ENCODE measurements around the gene KCP. TPM values are rescaled to one million over a fixed set of nuclear protein-coding genes. Genes with fewer than 3 reads are reported as not detected.

Gene KCP
- total RNA-seq, 1 experiment from 2014 or later: 0.50 TPM

DNA sequence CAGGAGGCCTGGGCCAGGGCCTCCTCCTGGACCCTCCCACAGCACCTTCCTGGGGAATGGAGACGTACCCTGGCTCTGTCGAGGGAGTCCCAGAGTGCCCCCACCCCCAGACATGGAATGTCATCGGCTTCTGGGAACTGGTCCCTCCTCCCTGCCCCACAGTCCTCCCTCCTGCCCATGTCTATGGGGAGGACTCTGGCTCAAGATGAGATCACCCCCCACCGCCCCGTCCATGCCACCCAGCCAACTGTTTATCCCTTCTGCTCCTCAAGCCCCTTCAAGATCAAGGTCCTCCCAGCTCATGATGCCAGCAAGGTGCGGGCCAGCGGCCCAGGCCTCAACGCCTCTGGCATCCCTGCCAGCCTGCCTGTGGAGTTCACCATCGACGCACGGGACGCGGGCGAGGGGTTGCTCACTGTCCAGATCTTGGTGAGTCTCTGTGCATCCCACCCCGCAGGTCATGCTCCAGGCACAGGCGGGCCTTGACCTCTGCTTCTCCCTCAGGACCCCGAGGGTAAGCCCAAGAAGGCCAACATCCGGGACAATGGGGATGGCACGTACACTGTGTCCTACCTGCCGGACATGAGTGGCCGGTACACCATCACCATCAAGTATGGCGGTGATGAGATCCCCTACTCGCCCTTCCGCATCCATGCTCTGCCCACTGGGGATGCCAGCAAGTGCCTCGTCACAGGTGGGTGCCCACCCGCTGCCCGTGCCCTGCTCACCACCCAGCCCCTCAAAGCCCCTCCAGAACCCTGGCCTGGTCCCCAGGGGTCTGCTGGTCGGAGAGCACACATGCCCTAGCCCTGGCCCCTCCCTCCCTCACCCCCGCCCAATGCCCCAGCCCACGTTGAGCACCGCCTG, 62.0 kb downstream of the KCP start:
- TF ChIP-seq, protein P1, sequence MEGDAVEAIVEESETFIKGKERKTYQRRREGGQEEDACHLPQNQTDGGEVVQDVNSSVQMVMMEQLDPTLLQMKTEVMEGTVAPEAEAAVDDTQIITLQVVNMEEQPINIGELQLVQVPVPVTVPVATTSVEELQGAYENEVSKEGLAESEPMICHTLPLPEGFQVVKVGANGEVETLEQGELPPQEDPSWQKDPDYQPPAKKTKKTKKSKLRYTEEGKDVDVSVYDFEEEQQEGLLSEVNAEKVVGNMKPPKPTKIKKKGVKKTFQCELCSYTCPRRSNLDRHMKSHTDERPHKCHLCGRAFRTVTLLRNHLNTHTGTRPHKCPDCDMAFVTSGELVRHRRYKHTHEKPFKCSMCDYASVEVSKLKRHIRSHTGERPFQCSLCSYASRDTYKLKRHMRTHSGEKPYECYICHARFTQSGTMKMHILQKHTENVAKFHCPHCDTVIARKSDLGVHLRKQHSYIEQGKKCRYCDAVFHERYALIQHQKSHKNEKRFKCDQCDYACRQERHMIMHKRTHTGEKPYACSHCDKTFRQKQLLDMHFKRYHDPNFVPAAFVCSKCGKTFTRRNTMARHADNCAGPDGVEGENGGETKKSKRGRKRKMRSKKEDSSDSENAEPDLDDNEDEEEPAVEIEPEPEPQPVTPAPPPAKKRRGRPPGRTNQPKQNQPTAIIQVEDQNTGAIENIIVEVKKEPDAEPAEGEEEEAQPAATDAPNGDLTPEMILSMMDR (IDR thresholded peaks at IDR 0.05; ENCODE audit: insufficient read depth in 1 of 2, low read depth in 1 of 2, low read length in 1 of 2, severe bottlenecking in 1 of 2, unreplicated experiment in 1 of 2): no peak
- Histone ChIP-seq H3K27me3 (replicated peaks; ENCODE audit: control insufficient read depth, insufficient read depth, low read length) (no peaks in the 10 kb centered on the region), H3K9me3 (no peaks in the 10 kb centered on the region), H3K4me3 (ENCODE audit: low read depth, low read length) (no peak overlapping the region), H3K36me3 (ENCODE audit: control insufficient read depth, insufficient read depth, low read length) (no peaks in the 10 kb centered on the region; the same call in 1 of the 2 replicates), H3K4me1 (no peaks in the 10 kb centered on the region)
- Mint-ChIP-seq H3K9me3 (ENCODE audit: unreplicated experiment) (no peaks in the 10 kb centered on the region), H3K27me3 (ENCODE audit: insufficient read depth, unreplicated experiment) (no peaks in the 10 kb centered on the region), H3K36me3 (ENCODE audit: insufficient read depth, unreplicated experiment) (peaks cover 48% of the 10 kb centered on the region), H3K4me3 (ENCODE audit: unreplicated experiment) (no peak overlapping the region), H3K4me1 (ENCODE audit: low read depth, unreplicated experiment) (no peaks in the 10 kb centered on the region), H3K27ac (ENCODE audit: unreplicated experiment) (no peak overlapping the region)
- ChIA-PET POLR2A (no interaction called here), CTCF (no interaction called here)
- no peak for DNase-seq
- intact Hi-C loops (cut with micrococcal nuclease; ENCODE audit: unreplicated experiment): no loop called here
- BruUV-seq (replicated peaks): no TSS peak

DNA sequence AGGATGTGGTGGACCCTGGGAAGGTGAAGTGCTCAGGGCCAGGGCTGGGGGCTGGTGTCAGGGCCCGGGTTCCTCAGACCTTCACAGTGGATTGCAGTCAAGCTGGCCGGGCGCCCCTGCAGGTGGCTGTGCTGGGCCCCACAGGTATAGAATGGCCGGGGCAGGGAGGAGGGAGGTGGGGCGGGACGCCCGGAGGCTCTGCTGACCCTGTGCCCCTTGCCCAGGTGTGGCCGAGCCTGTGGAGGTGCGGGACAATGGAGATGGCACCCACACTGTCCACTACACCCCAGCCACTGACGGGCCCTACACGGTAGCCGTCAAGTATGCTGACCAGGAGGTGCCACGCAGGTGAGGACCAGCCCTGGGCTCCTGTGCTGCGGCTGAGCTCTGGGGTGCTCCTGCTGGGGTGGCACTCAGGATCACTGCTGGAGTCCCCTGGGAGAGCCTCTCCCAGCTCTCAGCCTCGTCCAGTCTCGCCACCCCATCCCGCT, 62.7 kb downstream of the KCP start:
- H3K4me3 ChIP-seq (ENCODE audit: low read depth, low read length): no peak overlapping the region
- Mint-ChIP-seq H3K27ac (ENCODE audit: unreplicated experiment) (no peak overlapping the region), H3K4me1 (ENCODE audit: low read depth, unreplicated experiment) (no peaks in the 10 kb centered on the region), H3K9me3 (ENCODE audit: unreplicated experiment) (no peaks in the 10 kb centered on the region), H3K4me3 (ENCODE audit: unreplicated experiment) (no peak overlapping the region), H3K36me3 (ENCODE audit: insufficient read depth, unreplicated experiment) (peaks cover 42% of the 10 kb centered on the region), H3K27me3 (ENCODE audit: insufficient read depth, unreplicated experiment) (no peaks in the 10 kb centered on the region)
- H3K4me1 ChIP-seq: no peaks in the 10 kb centered on the region
- no peak for DNase-seq
- ChIA-PET CTCF (interaction anchor here (0.6 kb wide), 1 partner anchor 17 kb away, joined by 3 read pairs; no protein-coding TSS in a partner anchor), POLR2A (no interaction called here)
- H3K9me3 ChIP-seq: no peaks in the 10 kb centered on the region
- TF ChIP-seq, protein P1 (IDR thresholded peaks at IDR 0.05; ENCODE audit: insufficient read depth in 1 of 2, low read depth in 1 of 2, low read length in 1 of 2, severe bottlenecking in 1 of 2, unreplicated experiment in 1 of 2): no peak
- BruUV-seq (replicated peaks): no TSS peak
- H3K27me3 ChIP-seq (replicated peaks; ENCODE audit: control insufficient read depth, insufficient read depth, low read length): no peaks in the 10 kb centered on the region
- H3K36me3 ChIP-seq (ENCODE audit: control insufficient read depth, insufficient read depth, low read length): no peaks in the 10 kb centered on the region; the same call in 1 of the 2 replicates
- intact Hi-C loops (cut with micrococcal nuclease; ENCODE audit: unreplicated experiment): no loop called here

DNA sequence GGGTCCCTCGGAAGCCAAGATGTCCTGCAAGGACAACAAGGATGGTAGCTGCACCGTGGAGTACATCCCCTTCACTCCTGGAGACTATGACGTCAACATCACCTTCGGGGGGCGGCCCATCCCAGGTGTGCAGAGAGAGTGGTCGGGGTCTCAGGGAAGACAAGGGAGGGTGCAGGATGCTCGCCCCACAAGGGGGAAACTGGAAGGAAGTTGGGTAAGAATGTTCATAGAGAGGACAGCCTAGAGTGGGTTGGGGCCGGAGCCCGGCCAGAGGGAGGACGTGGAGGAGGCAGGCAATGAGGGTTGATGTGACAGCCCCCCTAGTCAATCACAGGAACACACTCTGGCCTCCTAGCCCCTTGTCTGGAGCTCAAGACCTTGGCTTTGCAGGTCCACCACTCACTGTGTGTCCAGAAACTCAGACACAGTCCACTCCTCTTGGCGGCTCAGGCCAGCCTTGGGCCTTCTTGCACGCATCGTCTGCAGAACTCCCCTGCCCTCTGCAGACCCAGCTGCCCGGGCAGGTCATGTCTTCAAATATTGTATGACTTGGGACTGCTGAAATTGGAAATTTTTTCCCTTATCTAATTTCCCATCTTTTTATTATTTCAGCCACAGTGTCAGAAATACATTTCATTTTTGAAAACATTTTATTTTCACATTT, 63.6 kb downstream of the KCP start:
- TF ChIP-seq, protein P1 (IDR thresholded peaks at IDR 0.05; ENCODE audit: insufficient read depth in 1 of 2, low read depth in 1 of 2, low read length in 1 of 2, severe bottlenecking in 1 of 2, unreplicated experiment in 1 of 2): no peak
- Histone ChIP-seq H3K27me3 (replicated peaks; ENCODE audit: control insufficient read depth, insufficient read depth, low read length) (no peaks in the 10 kb centered on the region), H3K36me3 (ENCODE audit: control insufficient read depth, insufficient read depth, low read length) (no peaks in the 10 kb centered on the region; the same call in 1 of the 2 replicates), H3K4me3 (ENCODE audit: low read depth, low read length) (no peak overlapping the region), H3K9me3 (no peaks in the 10 kb centered on the region), H3K4me1 (no peaks in the 10 kb centered on the region)
- H3K27me3 Mint-ChIP-seq (ENCODE audit: insufficient read depth, unreplicated experiment): no peaks in the 10 kb centered on the region
- no peaks in the 10 kb centered on the region for H3K4me1 Mint-ChIP-seq (ENCODE audit: low read depth, unreplicated experiment)
- BruUV-seq (replicated peaks): no TSS peak
- ChIA-PET CTCF (interaction anchor here (0.6 kb wide), 1 partner anchor 18 kb away, joined by 3 read pairs; no protein-coding TSS in a partner anchor), POLR2A (interaction anchor here (0.6 kb wide), 1 partner anchor 23 kb away, joined by 3 read pairs; no protein-coding TSS in a partner anchor)
- no peak overlapping the region for H3K27ac Mint-ChIP-seq (ENCODE audit: unreplicated experiment)
- no peak overlapping the region for H3K4me3 Mint-ChIP-seq (ENCODE audit: unreplicated experiment)
- no peaks in the 10 kb centered on the region for H3K9me3 Mint-ChIP-seq (ENCODE audit: unreplicated experiment)
- intact Hi-C loops (cut with micrococcal nuclease; ENCODE audit: unreplicated experiment): no loop called here
- peaks cover 48% of the 10 kb centered on the region for H3K36me3 Mint-ChIP-seq (ENCODE audit: insufficient read depth, unreplicated experiment)
- no peak for DNase-seq

All from Caco-2 (cell line).